GM18517 (cell line): Measurements from ENCODE around the gene FHIT.
"Not testable (repeated sequence)": the region's sequence is repeated elsewhere in the genome, so short reads cannot be mapped to it uniquely, and the experiment has no call there.

ENCODE experiments used
- ATAC-seq: cut with Tn5 transposase; IDR thresholded peaks from one replicate; pipeline ENCODE4 v1.9.1; 2021; ENCODE audit warnings: mild to moderate bottlenecking, moderate library complexity; ENCODE audit not compliant: unreplicated experiment

Gene FHIT

GRCh38 chr3:61117045-61117898 is 134.0 kb downstream of the FHIT start:
- no peak for ATAC-seq

- ATAC-seq, result no peak
Measured at GRCh38 chr3:61114316-61114953, 136.8 kb downstream of the FHIT start.

GRCh38 chr3:61111825-61112224 is 139.4 kb downstream of the FHIT start:
- peak; percentile 75 for ATAC-seq

- no peak for ATAC-seq
Measured at GRCh38 chr3:61110576-61110975, 140.7 kb downstream of the FHIT start.

- ATAC-seq, result no peak
Measured at GRCh38 chr3:61108247-61109019, 142.8 kb downstream of the FHIT start.

- ATAC-seq, result no peak
Measured at GRCh38 chr3:61094608-61095007, 156.6 kb downstream of the FHIT start.

GRCh38 chr3:61093364-61093763 is 157.9 kb downstream of the FHIT start:
- ATAC-seq, result no peak

- ATAC-seq, result no peak
Measured at GRCh38 chr3:61092870-61093269, 158.4 kb downstream of the FHIT start.

GRCh38 chr3:61090389-61091169 is 160.7 kb downstream of the FHIT start:
- ATAC-seq, result no peak

- ATAC-seq, result no peak
Measured at GRCh38 chr3:61087465-61087864, 163.8 kb downstream of the FHIT start.

GRCh38 chr3:61081554-61081953 is 169.7 kb downstream of the FHIT start:
- no peak for ATAC-seq

- ATAC-seq, result no peak
Measured at GRCh38 chr3:61080737-61081445, 170.4 kb downstream of the FHIT start.

- ATAC-seq, result no peak
Measured at GRCh38 chr3:61078048-61078752, 173.1 kb downstream of the FHIT start.

GRCh38 chr3:61077551-61077950 is 173.7 kb downstream of the FHIT start:
- ATAC-seq, result no peak

GRCh38 chr3:61074783-61075182 is 176.5 kb downstream of the FHIT start:
- no peak for ATAC-seq

- ATAC-seq, result no peak
Measured at GRCh38 chr3:61073566-61074165, 177.6 kb downstream of the FHIT start.

- no peak for ATAC-seq
Measured at GRCh38 chr3:61068084-61068483, 183.2 kb downstream of the FHIT start.

GRCh38 chr3:61066800-61067199 is 184.5 kb downstream of the FHIT start:
- no peak for ATAC-seq

- not testable (repeated sequence) for ATAC-seq
Measured at GRCh38 chr3:61066222-61066621, 185.0 kb downstream of the FHIT start.
